Left lung (tissue), 10 donors: ENCODE data around the gene UBE3B. TPM values are rescaled to one million over a fixed set of nuclear protein-coding genes. Genes with fewer than 3 reads are reported as not detected.

Source experiments
- ATAC-seq: fragments of 200-7000 bp; cut with Tn5 transposase; one replicate; pipeline ENCODE4 v1.9.1; 2020; ENCODE audit warnings: moderate library complexity
- DNase-seq, 4 donors: peaks; one replicate each; pipeline ENCODE4 v3.0.0-alpha.2; 2013 to 2020
- H3K27ac ChIP-seq, 2 donors: fragments of 200-600 bp; sonication (generic) in 1 of 2; one replicate each; pipeline versions ENCODE4 v1.5.0 to v1.8.0; 2020 to 2021
- H3K27me3 ChIP-seq, 2 donors: fragments of 200-600 bp; sonication (generic) in 1 of 2; one replicate each; pipeline versions ENCODE4 v1.5.0 to v1.8.0; 2020 to 2021
- H3K36me3 ChIP-seq, 2 donors: fragments of 200-600 bp; sonication (generic) in 1 of 2; one replicate each; pipeline versions ENCODE4 v1.5.0 to v1.8.0; 2020 to 2021
- H3K4me1 ChIP-seq, 2 donors: fragments of 200-600 bp; one replicate each; pipeline ENCODE4 v1.8.0; 2021
- H3K4me3 ChIP-seq, 2 donors: fragments of 200-600 bp; sonication (generic) in 1 of 2; one replicate each; pipeline versions ENCODE4 v1.5.0 to v1.8.0; 2020 to 2021; ENCODE audit warnings: mild to moderate bottlenecking in 1 of 2
- H3K9me3 ChIP-seq, 2 donors: fragments of 200-600 bp; sonication (generic) in 1 of 2; one replicate each; pipeline versions ENCODE4 v1.5.0 to v1.8.0; 2020 to 2021
- CTCF ChIP-seq, 2 donors: fragments of 200-600 bp; sonication (generic) in 1 of 2; IDR thresholded peaks; one replicate each; pipeline versions ENCODE4 v1.5.0 to v1.8.0; 2021; ENCODE audit warnings: antibody characterized with exemption in 2 of 2
- intact Hi-C, 2 donors: fragments of 100-400 bp; cut with DNase I; formaldehyde crosslinking; loops; one replicate each; pipeline versions ENCODE4 v1.11.2 to v1.14.2; 2022
- polyA plus RNA-seq, 6 donors: library from polyadenylated mRNA; unstranded; fragments of 120-200 nt; gene quantifications; one replicate each; pipeline ENCODE4 v1.2.1, GENCODE V29; 2013; ENCODE audit not compliant: insufficient read length in 6 of 6
- total RNA-seq, 2 donors: library from RNA; stranded (reverse); fragmentation: NEBNext Ultra II Directional; extraction: Animal tissue kit (Norgen Biotek cat#: 25700); gene quantifications; one replicate each; pipeline ENCODE4 v1.2.1, GENCODE V29; 2021
- donor health status: DM: no; HTN: yes; CAD: no.
- donor health status: DM: no; HTN: no; CAD: no.

Gene UBE3B
- total and polyA plus RNA-seq, 8 donors, result 30.5 to 42.5 (median 34.3) TPM

GRCh38 chr12:109567296-109567695, 89.9 kb downstream of the UBE3B start:
- H3K9me3 ChIP-seq, result no peaks in the 10 kb centered on the region
- no peak for ATAC-seq
- DNase-seq, result no peak
- TF ChIP-seq CTCF (IDR thresholded peaks at IDR 0.05), result no peak
- intact Hi-C loops, result no loop called here
- H3K4me3 ChIP-seq, result no peak overlapping the region
- no peaks in the 10 kb centered on the region for H3K4me1 ChIP-seq
- no peaks in the 10 kb centered on the region for H3K27me3 ChIP-seq
- no peak overlapping the region for H3K27ac ChIP-seq
- H3K36me3 ChIP-seq, result peaks cover 0 to 71% of the 10 kb centered on the region in 2 donors

GRCh38 chr12:109567967-109568366, 90.5 kb downstream of the UBE3B start:
- intact Hi-C loops, result no loop called here
- Histone ChIP-seq H3K27me3 (no peaks in the 10 kb centered on the region), H3K9me3 (no peaks in the 10 kb centered on the region), H3K36me3 (peaks cover 0 to 64% of the 10 kb centered on the region in 2 donors), H3K4me1 (peaks cover 3 to 5% of the 10 kb centered on the region in 2 donors), H3K4me3 (no peak overlapping the region), H3K27ac (no peak overlapping the region)
- DNase-seq, result no peak
- no peak for TF ChIP-seq CTCF (IDR thresholded peaks at IDR 0.05)
- no peak for ATAC-seq

GRCh38 chr12:109568486-109568885, 91.1 kb downstream of the UBE3B start:
- H3K36me3 ChIP-seq, result peaks cover 0 to 59% of the 10 kb centered on the region in 2 donors
- intact Hi-C loops, result no loop called here
- DNase-seq, result no peak

GRCh38 chr12:109571773-109572505, 94.5 kb downstream of the UBE3B start:
- ATAC-seq, result no peak
- DNase-seq, result no peak
- intact Hi-C loops, result no loop called here
- peak overlapping the region in 1 of 2 donors; percentile 75 for H3K4me3 ChIP-seq
- peaks cover 0 to 41% of the 10 kb centered on the region in 2 donors for H3K36me3 ChIP-seq
- no peaks in the 10 kb centered on the region for H3K27me3 ChIP-seq
- H3K4me1 ChIP-seq, result peaks cover 5 to 14% of the 10 kb centered on the region in 2 donors
- H3K27ac ChIP-seq, result no peak overlapping the region
- H3K9me3 ChIP-seq, result no peaks in the 10 kb centered on the region
- no peak for TF ChIP-seq CTCF (IDR thresholded peaks at IDR 0.05)

More at GRCh38 chr12:109568486-109568885, 91.1 kb downstream of the UBE3B start:
- Histone ChIP-seq H3K4me3 (no peak overlapping the region), H3K27ac (no peak overlapping the region), H3K9me3 (no peaks in the 10 kb centered on the region), H3K4me1 (peaks cover 5% of the 10 kb centered on the region in 2 donors), H3K27me3 (no peaks in the 10 kb centered on the region)
- ATAC-seq, result no peak
- no peak for TF ChIP-seq CTCF (IDR thresholded peaks at IDR 0.05)

- ATAC-seq, result no peak
- Histone ChIP-seq H3K9me3 (no peaks in the 10 kb centered on the region), H3K4me3 (peak overlapping the region; percentile 75 to 82), H3K27me3 (no peaks in the 10 kb centered on the region), H3K4me1 (peaks cover 5 to 14% of the 10 kb centered on the region in 2 donors), H3K36me3 (peaks cover 0 to 41% of the 10 kb centered on the region in 2 donors), H3K27ac (peak overlapping the region in 1 of 2 donors; percentile 87)
- DNase-seq, result peak in 1 of 4 donors; percentile 9
- TF ChIP-seq CTCF (IDR thresholded peaks at IDR 0.05), result no peak
- intact Hi-C loops, result no loop called here
Observed at GRCh38 chr12:109572506-109572845, 95.0 kb downstream of the UBE3B start.
